ENCODE data around the gene HLA-F.

- TF ChIP-seq, protein P1, sequence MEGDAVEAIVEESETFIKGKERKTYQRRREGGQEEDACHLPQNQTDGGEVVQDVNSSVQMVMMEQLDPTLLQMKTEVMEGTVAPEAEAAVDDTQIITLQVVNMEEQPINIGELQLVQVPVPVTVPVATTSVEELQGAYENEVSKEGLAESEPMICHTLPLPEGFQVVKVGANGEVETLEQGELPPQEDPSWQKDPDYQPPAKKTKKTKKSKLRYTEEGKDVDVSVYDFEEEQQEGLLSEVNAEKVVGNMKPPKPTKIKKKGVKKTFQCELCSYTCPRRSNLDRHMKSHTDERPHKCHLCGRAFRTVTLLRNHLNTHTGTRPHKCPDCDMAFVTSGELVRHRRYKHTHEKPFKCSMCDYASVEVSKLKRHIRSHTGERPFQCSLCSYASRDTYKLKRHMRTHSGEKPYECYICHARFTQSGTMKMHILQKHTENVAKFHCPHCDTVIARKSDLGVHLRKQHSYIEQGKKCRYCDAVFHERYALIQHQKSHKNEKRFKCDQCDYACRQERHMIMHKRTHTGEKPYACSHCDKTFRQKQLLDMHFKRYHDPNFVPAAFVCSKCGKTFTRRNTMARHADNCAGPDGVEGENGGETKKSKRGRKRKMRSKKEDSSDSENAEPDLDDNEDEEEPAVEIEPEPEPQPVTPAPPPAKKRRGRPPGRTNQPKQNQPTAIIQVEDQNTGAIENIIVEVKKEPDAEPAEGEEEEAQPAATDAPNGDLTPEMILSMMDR (IDR thresholded peaks at IDR 0.05): no peak
- TF ChIP-seq POLR2A (IDR thresholded peaks at IDR 0.05): no peak
These were observed 38.8 kb downstream of the HLA-F start for GRCh38 chr6:29762051-29762450.

Data from esophagus squamous epithelium (tissue), 4 donors.